Panc1 (cell line): ENCODE data around the gene NAT10. TPM values are rescaled to one million over a fixed set of nuclear protein-coding genes. Genes with fewer than 3 reads are reported as not detected.

ENCODE experiments used
- ATAC-seq: fragments of 200-7000 bp; cut with Tn5 transposase; 2 replicates; pipeline ENCODE4 v1.9.1; 2020; ENCODE audit warnings: mild to moderate bottlenecking, moderate library complexity
- BruUV-seq: library from RNA; stranded (reverse); fragments of 400-500 nt; replicated peaks from 2 replicates; lab custom pipeline; 2021; lab: Mats Ljungman, UMichigan
- CTCF ChIA-PET: fragments of 300-600 bp; sonication (Branson Sonifier 250); formaldehyde crosslinking; loops from one replicate; lab custom pipeline; 2022; ENCODE audit warnings: antibody characterized with exemption; lab: Charles Lee
- POLR2A ChIA-PET: fragments of 300-600 bp; sonication (Branson Sonifier 250); formaldehyde crosslinking; loops from one replicate; lab custom pipeline; 2022; ENCODE audit warnings: antibody characterized with exemption; lab: Charles Lee
- DNase-seq: peaks from one replicate; pipeline ENCODE4 v3.0.0-alpha.2; 2010; ENCODE audit warnings: low read depth, low spot score
- H3K27ac ChIP-seq: 2 replicates; pipeline ENCODE4 v1.5.1; 2011; ENCODE audit warnings: mild to moderate bottlenecking, low read length, inconsistent platforms
- H3K27me3 ChIP-seq: fragments of 200-500 bp; sonication (Bioruptor generic); 2 replicates; pipeline ENCODE4 v1.6.0; 2014; ENCODE audit warnings: low read length, inconsistent platforms; ENCODE audit not compliant: control insufficient read depth, insufficient read depth
- H3K36me3 ChIP-seq: fragments of 200-500 bp; sonication (Bioruptor generic); 2 replicates; pipeline ENCODE4 v1.5.1; 2014; ENCODE audit warnings: inconsistent platforms, mild to moderate bottlenecking, low read length, moderate library complexity; ENCODE audit not compliant: control insufficient read depth, insufficient read depth
- H3K4me1 ChIP-seq: 2 replicates; pipeline ENCODE4 v1.5.1; 2011; ENCODE audit warnings: inconsistent platforms, mild to moderate bottlenecking, low read length, moderate library complexity; ENCODE audit not compliant: control insufficient read depth, insufficient read depth
- H3K4me3 ChIP-seq, 2 experiments: 2 replicates each; pipeline ENCODE4 v1.5.1; 2011 to 2012; ENCODE audit warnings: low read depth in 2 of 2, low read length in 2 of 2, mild to moderate bottlenecking in 2 of 2, inconsistent platforms in 1 of 2, moderate library complexity in 1 of 2
- H3K9me3 ChIP-seq: fragments of 200-500 bp; sonication (Bioruptor generic); 2 replicates; pipeline ENCODE4 v1.5.1; 2014; ENCODE audit warnings: low read depth, mild to moderate bottlenecking, inconsistent platforms, low read length, moderate library complexity; ENCODE audit not compliant: control insufficient read depth, insufficient read depth
- POLR2AphosphoS5 ChIP-seq: IDR thresholded peaks from 2 replicates; pipeline ENCODE4 v1.6.1; 2012; ENCODE audit warnings: mild to moderate bottlenecking, low read depth, low read length, moderate library complexity
- SIN3A ChIP-seq: IDR thresholded peaks from 2 replicates; pipeline ENCODE4 v1.6.1; 2012; ENCODE audit warnings: low read depth, mild to moderate bottlenecking, low read length, moderate library complexity, borderline replicate concordance; ENCODE audit not compliant: insufficient read depth
- TCF7L2 ChIP-seq: IDR thresholded peaks from 2 replicates; pipeline ENCODE4 v1.6.1; 2011; ENCODE audit warnings: mild to moderate bottlenecking, low read depth, low read length, inconsistent platforms
- in situ Hi-C: cut with HindIII; loops from 2 replicates; pipeline ENCODE4 v1.10.0; 2016; ENCODE audit warnings: low sequenced_read_pairs, low pct_unique_long_range_greater_than_20kb
- intact Hi-C: fragments of 100-400 bp; cut with micrococcal nuclease; formaldehyde crosslinking; loops from one replicate; pipeline ENCODE4 v1.10.0; 2022; ENCODE audit not compliant: unreplicated experiment
- total RNA-seq: library from RNA; stranded (reverse); gene quantifications from one replicate; pipeline ENCODE4 v1.2.1, GENCODE V29; 2021; ENCODE audit not compliant: unreplicated experiment
- TF ChIP-seq, protein P1 (sequence below): fragments of 450-650 bp; IDR thresholded peaks from 2 replicates; pipeline ENCODE4 v1.5.1; 2017; ENCODE audit warnings: mild to moderate bottlenecking
- TF ChIP-seq, protein P2 (sequence below), 2 experiments: IDR thresholded peaks; 2 replicates each; pipeline ENCODE4 v1.6.1; 2011 to 2012; ENCODE audit warnings: low read depth in 2 of 2, control low read depth in 1 of 2, low read length in 1 of 2, mild to moderate bottlenecking in 1 of 2, moderate library complexity in 1 of 2; ENCODE audit not compliant: insufficient read depth in 1 of 2

NAT10 gene
- total RNA-seq, 1 experiment from 2014 or later, result 64.9 TPM

DNA sequence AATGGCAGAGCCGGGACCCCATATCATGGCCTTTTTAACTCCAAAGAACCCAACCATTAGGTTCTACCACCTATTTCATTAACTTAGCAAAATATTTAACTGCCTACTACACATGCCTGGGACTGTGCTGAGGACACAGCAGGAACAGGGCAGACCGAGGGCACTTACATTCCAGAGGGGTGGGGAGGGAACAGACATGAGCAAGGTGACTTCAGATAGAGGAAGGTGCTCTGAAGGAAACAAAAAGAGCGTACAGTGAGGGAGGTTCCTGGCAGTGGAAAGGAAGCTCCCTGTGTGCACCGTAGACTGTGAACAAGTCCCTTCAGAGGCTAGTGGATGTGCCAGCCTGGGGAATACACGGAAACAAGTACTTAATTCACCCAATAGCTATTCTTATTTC is 82.8 kb downstream of the NAT10 start:
- in situ Hi-C loops, result no loop called here
- no TSS peak for BruUV-seq

DNA sequence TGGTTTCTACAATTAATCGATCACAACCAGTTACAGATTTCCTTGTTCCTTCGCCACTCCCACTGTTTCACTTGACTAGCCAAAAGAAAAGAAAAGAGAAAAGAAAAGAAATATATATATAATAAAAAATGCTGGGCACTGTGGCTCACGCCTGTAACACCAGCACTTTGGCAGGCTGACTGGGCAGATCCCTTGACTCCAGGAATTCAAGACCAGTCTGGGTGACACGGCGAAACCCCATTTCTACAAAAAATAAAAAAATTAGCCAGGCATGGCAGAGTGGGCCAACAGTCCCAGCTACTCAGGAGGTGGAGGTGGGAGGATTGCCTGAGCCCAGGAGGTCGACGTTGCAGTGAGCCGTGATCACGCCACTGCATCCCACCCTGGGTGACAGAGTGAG is 83.8 kb downstream of the NAT10 start:
- no peaks in the 10 kb centered on the region for H3K27me3 ChIP-seq
- in situ Hi-C loops, result no loop called here
- no peak for DNase-seq
- no peak overlapping the region for H3K27ac ChIP-seq
- no peaks in the 10 kb centered on the region for H3K9me3 ChIP-seq
- POLR2A ChIA-PET, result no interaction called here
- CTCF ChIA-PET, result no interaction called here
- intact Hi-C loops, result no loop called here
- TF ChIP-seq, protein P1, sequence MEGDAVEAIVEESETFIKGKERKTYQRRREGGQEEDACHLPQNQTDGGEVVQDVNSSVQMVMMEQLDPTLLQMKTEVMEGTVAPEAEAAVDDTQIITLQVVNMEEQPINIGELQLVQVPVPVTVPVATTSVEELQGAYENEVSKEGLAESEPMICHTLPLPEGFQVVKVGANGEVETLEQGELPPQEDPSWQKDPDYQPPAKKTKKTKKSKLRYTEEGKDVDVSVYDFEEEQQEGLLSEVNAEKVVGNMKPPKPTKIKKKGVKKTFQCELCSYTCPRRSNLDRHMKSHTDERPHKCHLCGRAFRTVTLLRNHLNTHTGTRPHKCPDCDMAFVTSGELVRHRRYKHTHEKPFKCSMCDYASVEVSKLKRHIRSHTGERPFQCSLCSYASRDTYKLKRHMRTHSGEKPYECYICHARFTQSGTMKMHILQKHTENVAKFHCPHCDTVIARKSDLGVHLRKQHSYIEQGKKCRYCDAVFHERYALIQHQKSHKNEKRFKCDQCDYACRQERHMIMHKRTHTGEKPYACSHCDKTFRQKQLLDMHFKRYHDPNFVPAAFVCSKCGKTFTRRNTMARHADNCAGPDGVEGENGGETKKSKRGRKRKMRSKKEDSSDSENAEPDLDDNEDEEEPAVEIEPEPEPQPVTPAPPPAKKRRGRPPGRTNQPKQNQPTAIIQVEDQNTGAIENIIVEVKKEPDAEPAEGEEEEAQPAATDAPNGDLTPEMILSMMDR, result no peak
- no peak for TF ChIP-seq POLR2AphosphoS5
- TF ChIP-seq, protein P2, sequence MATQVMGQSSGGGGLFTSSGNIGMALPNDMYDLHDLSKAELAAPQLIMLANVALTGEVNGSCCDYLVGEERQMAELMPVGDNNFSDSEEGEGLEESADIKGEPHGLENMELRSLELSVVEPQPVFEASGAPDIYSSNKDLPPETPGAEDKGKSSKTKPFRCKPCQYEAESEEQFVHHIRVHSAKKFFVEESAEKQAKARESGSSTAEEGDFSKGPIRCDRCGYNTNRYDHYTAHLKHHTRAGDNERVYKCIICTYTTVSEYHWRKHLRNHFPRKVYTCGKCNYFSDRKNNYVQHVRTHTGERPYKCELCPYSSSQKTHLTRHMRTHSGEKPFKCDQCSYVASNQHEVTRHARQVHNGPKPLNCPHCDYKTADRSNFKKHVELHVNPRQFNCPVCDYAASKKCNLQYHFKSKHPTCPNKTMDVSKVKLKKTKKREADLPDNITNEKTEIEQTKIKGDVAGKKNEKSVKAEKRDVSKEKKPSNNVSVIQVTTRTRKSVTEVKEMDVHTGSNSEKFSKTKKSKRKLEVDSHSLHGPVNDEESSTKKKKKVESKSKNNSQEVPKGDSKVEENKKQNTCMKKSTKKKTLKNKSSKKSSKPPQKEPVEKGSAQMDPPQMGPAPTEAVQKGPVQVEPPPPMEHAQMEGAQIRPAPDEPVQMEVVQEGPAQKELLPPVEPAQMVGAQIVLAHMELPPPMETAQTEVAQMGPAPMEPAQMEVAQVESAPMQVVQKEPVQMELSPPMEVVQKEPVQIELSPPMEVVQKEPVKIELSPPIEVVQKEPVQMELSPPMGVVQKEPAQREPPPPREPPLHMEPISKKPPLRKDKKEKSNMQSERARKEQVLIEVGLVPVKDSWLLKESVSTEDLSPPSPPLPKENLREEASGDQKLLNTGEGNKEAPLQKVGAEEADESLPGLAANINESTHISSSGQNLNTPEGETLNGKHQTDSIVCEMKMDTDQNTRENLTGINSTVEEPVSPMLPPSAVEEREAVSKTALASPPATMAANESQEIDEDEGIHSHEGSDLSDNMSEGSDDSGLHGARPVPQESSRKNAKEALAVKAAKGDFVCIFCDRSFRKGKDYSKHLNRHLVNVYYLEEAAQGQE (IDR thresholded peaks at IDR 0.05; ENCODE audit: insufficient read depth in 1 of 2, low read depth in 2 of 2, low read length in 1 of 2), result no peak
- no peak for TF ChIP-seq TCF7L2
- TF ChIP-seq SIN3A, result no peak
- H3K4me3 ChIP-seq, result no peak overlapping the region
- peaks cover 15% of the 10 kb centered on the region for H3K4me1 ChIP-seq
- no peaks in the 10 kb centered on the region for H3K36me3 ChIP-seq
- BruUV-seq, result no TSS peak
- no peak for ATAC-seq

More for the DNA sequence above, 82.8 kb downstream of the NAT10 start:
- intact Hi-C loops, result no loop called here
- no peaks in the 10 kb centered on the region for H3K27me3 ChIP-seq
- ATAC-seq (no peak), DNase-seq (no peak)
- POLR2A ChIA-PET, result no interaction called here
- H3K27ac ChIP-seq, result no peak overlapping the region
- TF ChIP-seq, protein P1, result no peak
- TF ChIP-seq SIN3A (no peak), POLR2AphosphoS5 (no peak), TCF7L2 (no peak)
- TF ChIP-seq, protein P2 (IDR thresholded peaks at IDR 0.05; ENCODE audit: insufficient read depth in 1 of 2, low read depth in 2 of 2, low read length in 1 of 2), result no peak
- no peak overlapping the region for H3K4me3 ChIP-seq
- no peaks in the 10 kb centered on the region for H3K36me3 ChIP-seq
- H3K4me1 ChIP-seq, result peaks cover 8% of the 10 kb centered on the region
- H3K9me3 ChIP-seq, result no peaks in the 10 kb centered on the region
- CTCF ChIA-PET, result no interaction called here
